K562 (cell line): Measurements from ENCODE around the gene PIN1. TPM values are rescaled to one million over a fixed set of nuclear protein-coding genes. Genes with fewer than 3 reads are reported as not detected.
A peak's percentile ranks its signal among the peaks of the same experiment; 100 is the strongest.

Experiments
- ATAC-seq: fragments of 200-7000 bp; cut with Tn5 transposase; 3 replicates; pipeline ENCODE4 v1.9.1; 2020; ENCODE audit warnings: moderate library complexity
- BruUV-seq: library from RNA; stranded (reverse); fragments of 400-500 nt; replicated peaks from 2 replicates; lab custom pipeline; 2021; lab: Mats Ljungman, UMichigan
- CTCF ChIA-PET: fragments of 300-600 bp; formaldehyde crosslinking; extraction: SDS; loops from one replicate; lab custom pipeline; 2021; ENCODE audit warnings: low intra/inter-chr PET ratio; lab: Yijun Ruan, JAX
- POLR2A ChIA-PET: fragments of 300-600, 350-650 bp; sonication (Branson Sonifier 250); formaldehyde crosslinking; extraction: SDS; loops from one replicate; lab custom pipeline; 2021; ENCODE audit warnings: antibody characterized with exemption, inconsistent platforms; lab: Yijun Ruan, JAX
- DNase-seq, 4 experiments: peaks; one replicate each; pipeline versions ENCODE4 v3.0.0 to v3.0.0-alpha.2; 2011 to 2018; ENCODE audit warnings: low spot score in 3 of 4, mixed read lengths in 3 of 4; ENCODE audit errors: extremely low read depth in 1 of 4
- FAIRE-seq: peaks from 2 replicates; lab custom pipeline; 2011; peaks lifted over from hg19 to GRCh38; lab: Jason Lieb, UNC
- H2AFZ ChIP-seq: 2 replicates; pipeline ENCODE4 v1.6.0; 2011; ENCODE audit warnings: low read depth, low read length, control low read depth, inconsistent platforms
- H3K27ac ChIP-seq: fragments of 200-600 bp; 3 replicates; pipeline ENCODE4 v1.8.0; 2011; ENCODE audit warnings: low read depth, mild to moderate bottlenecking, control low read depth, inconsistent platforms, low read length, moderate library complexity, mixed read lengths; ENCODE audit errors: extremely low read depth
- H3K27me3 ChIP-seq, 2 experiments: fragments of 300-600 bp in 1 of 2; 2 replicates in 1 of 2; 3 replicates in 1 of 2; pipeline versions ENCODE4 v1.6.0 to v1.8.0; 2011; ENCODE audit warnings: inconsistent platforms in 2 of 2, low read length in 2 of 2, mild to moderate bottlenecking in 1 of 2, mixed read lengths in 1 of 2, moderate library complexity in 1 of 2; ENCODE audit not compliant: control insufficient read depth in 2 of 2, insufficient read depth in 2 of 2
- H3K36me3 ChIP-seq: fragments of 300-600 bp; 3 replicates; pipeline ENCODE4 v1.8.0; 2011; ENCODE audit warnings: mild to moderate bottlenecking, low read length, inconsistent platforms; ENCODE audit not compliant: control insufficient read depth, insufficient read depth
- H3K4me1 ChIP-seq, 2 experiments: fragments of 200-600 bp in 1 of 2; replicated peaks in 1 of 2; 2 replicates in 1 of 2; 3 replicates in 1 of 2; pipeline versions ENCODE4 v1.5.1 to v1.8.0; 2011; ENCODE audit warnings: inconsistent platforms in 2 of 2, low read length in 2 of 2, mild to moderate bottlenecking in 1 of 2, mixed read lengths in 1 of 2, moderate library complexity in 1 of 2; ENCODE audit not compliant: control insufficient read depth in 2 of 2, insufficient read depth in 2 of 2
- H3K4me2 ChIP-seq: 2 replicates; pipeline ENCODE4 v1.6.1; 2011; ENCODE audit warnings: low read length, control low read depth, inconsistent platforms, mixed read lengths; ENCODE audit not compliant: insufficient read depth
- H3K4me3 ChIP-seq: fragments of 200-600 bp; sonication (generic), shearing (Covaris generic); 2 replicates; pipeline ENCODE4 v1.5.1; 2016; ENCODE audit warnings: control low read depth, inconsistent platforms
- H3K79me2 ChIP-seq: fragments of 200-600 bp; 3 replicates; pipeline ENCODE4 v1.8.0; 2011; ENCODE audit warnings: low read length, inconsistent platforms; ENCODE audit not compliant: control insufficient read depth, insufficient read depth
- H3K9ac ChIP-seq, 2 experiments: 2 replicates each; pipeline versions ENCODE4 v1.6.0 to v1.6.1; 2011; ENCODE audit warnings: low read depth in 2 of 2, low read length in 2 of 2, control low read depth in 1 of 2, inconsistent platforms in 1 of 2, mild to moderate bottlenecking in 1 of 2, mixed read lengths in 1 of 2; ENCODE audit not compliant: insufficient read depth in 1 of 2
- H3K9me1 ChIP-seq: one replicate; pipeline ENCODE4 v1.6.0; 2011; ENCODE audit warnings: inconsistent platforms, mild to moderate bottlenecking, low read length, moderate library complexity; ENCODE audit not compliant: control insufficient read depth, insufficient read depth
- H3K9me3 ChIP-seq: replicated peaks from 2 replicates; pipeline ENCODE4 v1.5.1; 2011; ENCODE audit warnings: low read depth, low read length, inconsistent platforms; ENCODE audit not compliant: control insufficient read depth, insufficient read depth
- H4K20me1 ChIP-seq: replicated peaks from 2 replicates; pipeline ENCODE4 v1.6.1; 2011; ENCODE audit warnings: low read length, inconsistent platforms, mixed read lengths; ENCODE audit not compliant: control insufficient read depth, insufficient read depth
- CHD4 ChIP-seq: fragments of 200-600 bp; sonication (generic); IDR thresholded peaks from 3 replicates; pipeline ENCODE4 v1.6.1; 2012; ENCODE audit warnings: low read depth, mild to moderate bottlenecking, mixed read lengths, low read length, inconsistent platforms; ENCODE audit not compliant: insufficient read depth, insufficient replicate concordance, poor library complexity, severe bottlenecking
- ZNF507 ChIP-seq: conservative IDR thresholded peaks from 2 replicates; pipeline ENCODE4 v1.6.1; 2017; ENCODE audit warnings: missing genetic modification characterization, missing compliant biosample characterization
- WGBS: fragments of 100-300 bp; shearing (Covaris generic); methylation state at CpG from one replicate; pipeline ENCODE4 v1.1.6; 2016; ENCODE audit warnings: low coverage, mixed read lengths; ENCODE audit not compliant: insufficient coverage; ENCODE audit errors: missing lambda C conversion rate; 5-methylcytosine and 5-hydroxymethylcytosine counted together
- in situ Hi-C: fragments of 300-500 bp; cut with MboI; formaldehyde crosslinking; loops from 4 replicates; pipeline ENCODE4 v1.15.0; 2018; ENCODE audit warnings: inconsistent platforms, mixed read lengths
- intact Hi-C: fragments of 100-400 bp; cut with micrococcal nuclease; formaldehyde crosslinking; loops from 2 replicates; pipeline ENCODE4 v1.14.2; 2022
- polyA plus RNA-seq, 8 experiments: library from polyadenylated mRNA; depleted of rRNA in 4 of 8; stranded (reverse) in 5 of 8; unstranded in 3 of 8; fragments of >200 nt; fragmentation: Nextera tagmentation in 2 of 8; fragmentation: Illumina TruSeq in 1 of 8; extraction: Ambion mirVana in 2 of 8; extraction: Trizol in 1 of 8; gene quantifications; 2 replicates each; pipeline versions ENCODE4 v1.2.1 to v1.2.3, GENCODE V29; 2011 to 2014; ENCODE audit warnings: inconsistent platforms in 1 of 8, missing spikeins in 1 of 8
- total RNA-seq, 7 experiments: library from RNA; depleted of rRNA in 6 of 7; stranded (reverse); fragments of >200 nt in 6 of 7; fragmentation: Illumina TruSeq in 2 of 7; extraction: Trizol in 2 of 7; gene quantifications; 2 replicates each; pipeline versions ENCODE4 v1.2.1 to v1.2.3, GENCODE V29; 2011 to 2021; ENCODE audit warnings: low replicate concordance in 1 of 7

PIN1 gene
- total and polyA plus RNA-seq, 9 of the 15 experiments (the other 6 are each of a cell fraction or from before 2014, with no cell fraction given), result 1.6 to 178 (median 42.5) TPM

DNA sequence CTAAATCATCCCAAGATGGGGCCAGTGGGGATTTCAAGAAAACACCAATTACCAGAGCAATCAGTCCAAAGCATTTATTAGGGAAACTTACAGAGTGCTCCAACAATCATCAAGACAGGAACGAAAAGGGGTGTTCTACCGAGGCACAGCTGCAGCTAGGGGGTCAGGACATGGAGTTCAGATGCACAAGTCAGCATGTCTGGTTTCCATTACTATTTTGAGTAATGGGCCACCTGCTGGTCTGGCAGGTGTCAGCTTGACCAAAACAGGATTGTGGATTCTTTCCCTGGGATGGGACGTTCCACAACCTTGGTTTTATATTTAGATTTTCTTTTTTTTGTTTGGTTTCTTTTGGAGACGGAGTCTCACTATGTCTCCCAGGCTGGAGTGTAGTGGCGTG is 11.3 kb upstream of the PIN1 start:
- H3K36me3 ChIP-seq, result peaks cover 17% of the 10 kb centered on the region; the same call in 2 of the 3 replicates
- ChIA-PET POLR2A (interaction anchor here (0.7 kb wide), 1 partner anchor 1835 kb away, joined by 3 read pairs; no protein-coding TSS in a partner anchor), CTCF (no interaction called here)
- intact Hi-C loops, result no loop called here
- no peaks in the 10 kb centered on the region for H3K9me3 ChIP-seq
- H3K4me1 ChIP-seq, result peaks cover 6 to 23% of the 10 kb centered on the region in 2 experiments; a peak in 4 of 5 replicates
- no peaks in the 10 kb centered on the region for H3K9me1 ChIP-seq
- in situ Hi-C loops, result no loop called here
- H2AFZ ChIP-seq, result no peak overlapping the region
- TF ChIP-seq CHD4, result no peak
- TF ChIP-seq ZNF507 (tag), result no peak
- TSS peak; percentile 25 for BruUV-seq
- WGBS, result 85% methylated on average over 3 of the region's 5 CpGs
- H3K27ac ChIP-seq, result no peak overlapping the region
- H3K79me2 ChIP-seq, result peaks cover 34% of the 10 kb centered on the region
- peak overlapping the region in 1 of 2 experiments; percentile 4; a peak in 1 of 4 replicates for H3K9ac ChIP-seq
- DNase-seq (no peak), ATAC-seq (no peak), FAIRE-seq (no peak)
- H3K27me3 ChIP-seq, result no peaks in the 10 kb centered on the region
- no peak overlapping the region for H3K4me3 ChIP-seq
- H4K20me1 ChIP-seq, result peaks cover under 1% of the 10 kb centered on the region; the same call in 1 of the 2 replicates
- no peak overlapping the region for H3K4me2 ChIP-seq
